WTC11 (cell line): Measurements from ENCODE around the gene CAMK2N2.

Source experiments
- SMAD4 ChIP-seq: sonication (generic); formaldehyde crosslinking; IDR thresholded peaks from 2 replicates; pipeline ENCODE4 v1.8.0; 2022; ENCODE audit warnings: mild to moderate bottlenecking, missing genetic modification reagents
- ZNF138 ChIP-seq: sonication (generic); formaldehyde crosslinking; conservative IDR thresholded peaks from 2 replicates; pipeline ENCODE4 v1.8.1; 2022; ENCODE audit warnings: mild to moderate bottlenecking, moderate library complexity, missing genetic modification reagents
- TF ChIP-seq, protein P1 (sequence below): fragments of 200-600 bp; IDR thresholded peaks from 2 replicates; pipeline ENCODE4 v1.8.0; 2022; ENCODE audit warnings: antibody characterized with exemption

GRCh38 chr3:184261270-184261853, at the start of gene CAMK2N2:
- TF ChIP-seq SMAD4 (CRISPR knock-in tag): no peak
- TF ChIP-seq, protein P1, sequence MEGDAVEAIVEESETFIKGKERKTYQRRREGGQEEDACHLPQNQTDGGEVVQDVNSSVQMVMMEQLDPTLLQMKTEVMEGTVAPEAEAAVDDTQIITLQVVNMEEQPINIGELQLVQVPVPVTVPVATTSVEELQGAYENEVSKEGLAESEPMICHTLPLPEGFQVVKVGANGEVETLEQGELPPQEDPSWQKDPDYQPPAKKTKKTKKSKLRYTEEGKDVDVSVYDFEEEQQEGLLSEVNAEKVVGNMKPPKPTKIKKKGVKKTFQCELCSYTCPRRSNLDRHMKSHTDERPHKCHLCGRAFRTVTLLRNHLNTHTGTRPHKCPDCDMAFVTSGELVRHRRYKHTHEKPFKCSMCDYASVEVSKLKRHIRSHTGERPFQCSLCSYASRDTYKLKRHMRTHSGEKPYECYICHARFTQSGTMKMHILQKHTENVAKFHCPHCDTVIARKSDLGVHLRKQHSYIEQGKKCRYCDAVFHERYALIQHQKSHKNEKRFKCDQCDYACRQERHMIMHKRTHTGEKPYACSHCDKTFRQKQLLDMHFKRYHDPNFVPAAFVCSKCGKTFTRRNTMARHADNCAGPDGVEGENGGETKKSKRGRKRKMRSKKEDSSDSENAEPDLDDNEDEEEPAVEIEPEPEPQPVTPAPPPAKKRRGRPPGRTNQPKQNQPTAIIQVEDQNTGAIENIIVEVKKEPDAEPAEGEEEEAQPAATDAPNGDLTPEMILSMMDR: no peak
- TF ChIP-seq ZNF138 (CRISPR knock-in tag): no peak
